ENCODE data around the gene ABCA7. TPM values are rescaled to one million over a fixed set of nuclear protein-coding genes. Genes with fewer than 3 reads are reported as not detected.

ABCA7 gene
- total RNA-seq, 1 donor = 33.3 TPM

GRCh38 chr19:1066251-1066747, 26.4 kb downstream of the ABCA7 start:
- no peak overlapping the region for H3K4me2 ChIP-seq (ENCODE audit: insufficient read depth, low read length)
- no peak for DNase-seq (ENCODE audit: insufficient read length, low spot score, missing footprints)
- H3K4me1 ChIP-seq (ENCODE audit: insufficient read depth, low read length) = no peaks in the 10 kb centered on the region
- no peaks in the 10 kb centered on the region for H3K36me3 ChIP-seq (ENCODE audit: insufficient read depth, low read length)
- H3K79me2 ChIP-seq (ENCODE audit: insufficient read depth, low read length) = no peaks in the 10 kb centered on the region
- H2AFZ ChIP-seq (ENCODE audit: low read length) = no peak overlapping the region
- TF ChIP-seq CTCF (IDR thresholded peaks at IDR 0.05; ENCODE audit: extremely low read depth, low read depth, low read length) = no peak
- H4K20me1 ChIP-seq (ENCODE audit: insufficient read depth, low read length) = no peaks in the 10 kb centered on the region
- H3K27ac ChIP-seq (ENCODE audit: low read depth, low read length) = no peak overlapping the region
- no peaks in the 10 kb centered on the region for H3K9me3 ChIP-seq (ENCODE audit: low read depth, low read length)
- no peak overlapping the region for H3K4me3 ChIP-seq (ENCODE audit: insufficient read depth, low read length)
- H3K27me3 ChIP-seq (ENCODE audit: insufficient read depth, low read length) = peaks cover 42% of the 10 kb centered on the region

GRCh38 chr19:1066748-1067340, 26.9 kb downstream of the ABCA7 start, which contains the start of gene ARHGAP45:
Gene ARHGAP45, plus strand, starts transcription at chr19:1067167. Its CDS starts 239 bp downstream, at chr19:1067406.
- Histone ChIP-seq H3K27me3 (ENCODE audit: insufficient read depth, low read length) (peaks cover 47% of the 10 kb centered on the region), H2AFZ (ENCODE audit: low read length) (no peak within 1 kb of the TSS), H3K4me1 (ENCODE audit: insufficient read depth, low read length) (no peaks in the 10 kb centered on the region), H3K27ac (ENCODE audit: low read depth, low read length) (no peak within 1 kb of the TSS), H3K9me3 (ENCODE audit: low read depth, low read length) (no peaks in the 10 kb centered on the region), H3K4me3 (ENCODE audit: insufficient read depth, low read length) (no peak within 1 kb of the TSS), H4K20me1 (ENCODE audit: insufficient read depth, low read length) (no peaks in the 10 kb centered on the region), H3K4me2 (ENCODE audit: insufficient read depth, low read length) (no peak within 1 kb of the TSS), H3K79me2 (ENCODE audit: insufficient read depth, low read length) (no peaks in the 10 kb centered on the region), H3K36me3 (ENCODE audit: insufficient read depth, low read length) (no peaks in the 10 kb centered on the region)
- no peak for DNase-seq (ENCODE audit: insufficient read length, low spot score, missing footprints)
- no peak for TF ChIP-seq CTCF (IDR thresholded peaks at IDR 0.05; ENCODE audit: extremely low read depth, low read depth, low read length)

GRCh38 chr19:1067341-1067957, 27.5 kb downstream of the ABCA7 start:
- H3K4me2 ChIP-seq (ENCODE audit: insufficient read depth, low read length) = no peak overlapping the region
- H4K20me1 ChIP-seq (ENCODE audit: insufficient read depth, low read length) = no peaks in the 10 kb centered on the region
- peaks cover 51% of the 10 kb centered on the region for H3K27me3 ChIP-seq (ENCODE audit: insufficient read depth, low read length)
- no peak overlapping the region for H3K4me3 ChIP-seq (ENCODE audit: insufficient read depth, low read length)
- no peaks in the 10 kb centered on the region for H3K79me2 ChIP-seq (ENCODE audit: insufficient read depth, low read length)
- H3K4me1 ChIP-seq (ENCODE audit: insufficient read depth, low read length) = no peaks in the 10 kb centered on the region
- no peak overlapping the region for H3K27ac ChIP-seq (ENCODE audit: low read depth, low read length)
- no peak for DNase-seq (ENCODE audit: insufficient read length, low spot score, missing footprints)
- TF ChIP-seq CTCF (IDR thresholded peaks at IDR 0.05; ENCODE audit: extremely low read depth, low read depth, low read length) = no peak
- H3K36me3 ChIP-seq (ENCODE audit: insufficient read depth, low read length) = no peaks in the 10 kb centered on the region
- no peak overlapping the region for H2AFZ ChIP-seq (ENCODE audit: low read length)
- no peaks in the 10 kb centered on the region for H3K9me3 ChIP-seq (ENCODE audit: low read depth, low read length)
